ENCODE measurements around the gene TNPO3.
"Not testable (repeated sequence)": the region's sequence is repeated elsewhere in the genome, so short reads cannot be mapped to it uniquely, and the experiment has no call there.

TNPO3 gene

GRCh38 chr7:128954830-128955802, 99.8 kb downstream of the TNPO3 start:
- no peak for DNase-seq

DNA sequence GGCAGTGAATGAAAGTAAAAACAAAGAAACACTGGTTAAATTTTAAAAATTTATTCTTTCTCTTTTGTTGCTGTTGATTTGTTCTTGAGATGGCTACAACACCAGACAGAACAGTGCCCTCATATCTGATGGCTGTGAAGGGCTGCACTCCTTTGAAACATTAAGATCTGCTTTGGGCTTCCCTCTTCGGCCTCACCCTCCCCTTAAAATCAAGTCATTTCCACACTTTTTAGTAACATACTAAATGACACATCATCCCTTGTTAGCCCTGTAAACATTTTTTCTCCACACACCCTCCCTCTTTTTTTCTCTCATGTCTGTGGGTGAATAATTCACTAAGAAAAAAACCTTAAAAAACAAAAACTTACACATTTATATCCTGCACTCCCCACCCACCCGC, 100.8 kb downstream of the TNPO3 start:
- DNase-seq: no peak

- no peak for DNase-seq
These were observed 103.6 kb downstream of the TNPO3 start for GRCh38 chr7:128951296-128951695.

- DNase-seq: no peak
These were observed 105.7 kb downstream of the TNPO3 start for GRCh38 chr7:128948976-128949760.

DNA sequence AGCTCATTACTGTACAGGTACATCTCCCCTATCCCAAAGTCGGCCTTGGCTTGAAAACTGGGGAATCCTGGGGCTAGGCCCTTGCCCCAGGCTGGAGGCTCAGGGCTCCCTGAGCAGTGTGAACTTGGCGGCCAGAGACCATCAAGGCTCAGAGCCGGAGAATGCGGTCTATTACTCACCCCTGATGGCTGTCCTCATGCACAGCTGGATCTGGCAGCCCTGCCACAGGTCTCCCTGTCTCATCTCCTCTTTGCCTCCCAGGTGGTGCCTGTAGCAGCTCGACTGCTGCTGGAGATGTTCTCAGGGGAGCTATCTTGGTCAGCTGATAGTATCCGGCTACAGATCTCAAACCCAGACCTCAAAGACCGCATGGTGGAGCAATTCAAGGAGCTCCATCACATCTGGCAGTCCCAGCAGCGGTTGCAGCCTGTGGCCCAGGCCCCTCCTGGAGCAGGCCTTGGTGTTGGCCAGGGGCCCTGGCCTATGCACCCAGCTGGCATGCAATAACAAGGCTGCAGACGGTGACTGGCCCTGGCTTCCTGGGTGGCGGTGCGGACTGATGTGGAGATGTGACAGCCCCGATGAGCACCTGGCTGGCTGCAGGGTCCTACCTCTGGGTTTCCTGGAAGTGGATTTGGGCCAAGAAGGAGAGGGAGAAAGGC, 106.5 kb downstream of the TNPO3 start:
- no peak for DNase-seq

DNA sequence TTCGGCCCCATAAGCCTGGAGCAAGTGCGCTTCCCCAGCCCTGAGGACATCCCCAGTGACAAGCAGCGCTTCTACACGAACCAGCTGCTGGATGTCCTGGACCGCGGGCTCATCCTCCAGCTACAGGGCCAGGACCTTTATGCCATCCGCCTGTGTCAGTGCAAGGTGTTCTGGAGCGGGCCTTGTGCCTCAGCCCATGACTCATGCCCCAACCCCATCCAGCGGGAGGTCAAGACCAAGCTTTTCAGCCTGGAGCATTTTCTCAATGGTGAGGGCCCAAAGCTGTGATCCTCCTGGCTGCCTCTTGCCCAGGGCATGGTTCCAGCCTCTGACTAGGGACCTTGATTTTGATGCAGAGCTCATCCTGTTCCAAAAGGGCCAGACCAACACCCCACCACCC, 107.1 kb downstream of the TNPO3 start:
- no peak for DNase-seq

DNA sequence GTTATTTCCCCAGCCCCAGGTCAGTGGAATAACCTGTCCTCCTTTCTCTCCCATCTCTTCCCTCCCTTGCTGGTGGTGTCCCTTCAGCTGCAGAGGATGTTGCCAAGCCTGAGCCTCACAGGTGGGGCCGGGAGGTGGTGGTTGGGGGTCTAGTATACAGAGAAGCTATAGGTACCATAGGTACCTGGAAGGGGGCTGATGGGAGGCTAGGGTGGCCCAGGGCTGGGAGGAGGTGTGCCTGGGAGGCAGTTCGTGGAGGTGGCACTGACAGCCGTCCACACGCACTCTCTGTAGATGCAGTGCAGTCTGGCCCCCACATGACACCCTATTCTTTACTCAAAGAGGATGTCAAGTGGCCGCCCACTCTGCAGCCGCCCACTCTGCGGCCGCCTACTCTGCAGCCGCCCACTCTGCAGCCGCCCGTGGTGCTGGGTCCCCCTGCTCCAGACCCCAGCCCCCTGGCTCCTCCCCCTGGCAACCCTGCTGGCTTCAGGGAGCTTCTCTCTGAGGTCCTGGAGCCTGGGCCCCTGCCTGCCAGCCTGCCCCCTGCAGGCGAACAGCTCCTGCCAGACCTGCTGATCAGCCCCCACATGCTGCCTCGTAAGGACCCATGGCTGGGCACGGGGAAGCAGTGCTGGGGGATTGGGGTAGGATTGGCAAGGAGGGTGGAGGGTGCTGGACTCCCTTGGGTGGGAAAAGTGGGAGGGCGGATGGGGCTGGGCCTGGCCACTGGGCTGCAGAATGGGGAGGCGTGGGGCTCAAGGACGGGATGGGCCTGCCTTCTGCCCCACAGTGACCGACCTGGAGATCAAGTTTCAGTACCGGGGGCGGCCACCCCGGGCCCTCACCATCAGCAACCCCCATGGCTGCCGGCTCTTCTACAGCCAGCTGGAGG, 107.7 kb downstream of the TNPO3 start:
- no peak for DNase-seq

- no peak for DNase-seq
These were observed 109.1 kb downstream of the TNPO3 start for GRCh38 chr7:128945668-128946366.

DNA sequence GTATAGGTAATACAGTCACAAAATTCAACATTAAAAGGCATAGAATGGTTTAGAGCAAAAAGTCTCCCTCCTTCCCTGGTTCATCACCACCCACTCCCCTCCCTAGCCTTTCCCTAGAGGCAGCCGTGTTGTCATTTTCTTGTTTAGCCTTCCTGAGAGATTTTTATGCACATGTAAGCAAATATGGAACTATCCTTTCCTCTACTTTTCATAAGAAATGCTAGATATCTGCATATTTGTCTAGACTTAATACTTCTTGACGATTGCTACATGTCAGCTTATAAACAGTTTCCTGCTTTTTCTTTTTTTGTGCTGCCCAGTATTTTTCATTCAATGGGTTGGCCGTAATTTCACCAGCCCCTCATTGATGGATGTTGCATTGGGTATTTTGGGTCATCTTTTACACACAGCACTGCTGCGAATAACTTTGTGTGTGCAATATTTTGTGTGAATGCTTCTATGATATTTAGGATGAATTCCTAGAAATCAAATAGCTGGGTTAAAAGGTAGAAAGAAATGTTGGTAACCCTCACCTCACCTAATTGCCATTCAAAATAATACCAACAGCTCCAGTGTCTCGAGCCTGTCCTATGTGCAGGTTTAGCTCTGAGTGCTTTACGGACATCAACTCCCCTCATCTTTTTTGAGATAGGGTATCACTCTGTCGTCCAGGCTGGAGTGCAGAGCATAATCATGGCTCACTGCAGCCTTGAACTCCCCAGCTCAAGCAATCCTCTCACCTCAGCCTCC, 110.2 kb downstream of the TNPO3 start:
- DNase-seq: no peak

DNA sequence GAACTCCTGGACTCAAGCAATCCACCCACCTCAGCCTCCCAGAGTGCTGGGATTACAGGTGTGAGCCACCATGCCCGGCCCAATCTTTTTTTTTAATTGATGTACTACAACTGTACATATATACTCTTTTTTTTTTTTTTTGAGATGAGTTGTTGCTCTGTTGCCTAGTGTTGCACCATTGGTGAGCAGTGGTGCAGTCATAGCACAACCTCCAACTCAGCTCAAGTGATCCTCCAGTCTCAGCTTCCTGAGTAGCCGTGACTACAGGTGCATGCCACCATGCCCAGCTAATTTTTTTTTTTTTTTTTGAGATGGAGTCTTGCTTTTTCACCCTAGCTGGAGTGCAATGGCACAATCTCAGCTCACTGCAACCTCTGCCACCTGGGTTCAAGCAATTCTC, 111.7 kb downstream of the TNPO3 start:
- DNase-seq: not testable (repeated sequence)

- no peak for DNase-seq
These were observed 112.9 kb downstream of the TNPO3 start for GRCh38 chr7:128941946-128942526.

- no peak for DNase-seq
These were observed 113.5 kb downstream of the TNPO3 start for GRCh38 chr7:128941323-128941890.

GRCh38 chr7:128940494-128941322, 114.2 kb downstream of the TNPO3 start:
- peak; percentile 45 for DNase-seq

DNA sequence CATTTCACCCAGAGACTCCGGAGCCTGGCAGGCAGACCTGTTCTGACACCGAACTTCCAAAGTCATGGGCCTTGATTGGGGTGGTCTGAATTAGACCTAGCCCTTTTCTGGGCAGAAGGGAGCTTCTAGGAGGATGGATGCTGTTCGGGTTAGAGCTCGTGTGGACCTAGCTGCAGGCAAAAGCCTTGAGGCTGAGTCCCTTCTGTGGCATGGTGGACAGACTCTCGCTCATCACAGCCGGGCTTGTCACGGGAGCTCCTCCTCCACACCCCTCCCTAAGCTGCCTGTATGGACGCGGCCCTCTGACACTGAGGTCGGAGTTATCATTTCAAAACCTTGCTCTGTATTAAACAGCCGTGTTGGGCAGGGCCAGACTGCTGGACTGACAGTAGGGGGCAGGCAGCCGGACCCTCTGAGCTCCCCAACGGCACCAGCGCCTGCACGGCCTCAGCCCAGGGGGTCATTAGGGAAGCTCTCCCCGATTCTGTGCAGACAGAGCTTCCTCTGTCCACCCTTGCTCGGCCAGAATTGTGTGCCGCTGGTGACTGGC, 115.0 kb downstream of the TNPO3 start:
- DNase-seq: no peak

DNA sequence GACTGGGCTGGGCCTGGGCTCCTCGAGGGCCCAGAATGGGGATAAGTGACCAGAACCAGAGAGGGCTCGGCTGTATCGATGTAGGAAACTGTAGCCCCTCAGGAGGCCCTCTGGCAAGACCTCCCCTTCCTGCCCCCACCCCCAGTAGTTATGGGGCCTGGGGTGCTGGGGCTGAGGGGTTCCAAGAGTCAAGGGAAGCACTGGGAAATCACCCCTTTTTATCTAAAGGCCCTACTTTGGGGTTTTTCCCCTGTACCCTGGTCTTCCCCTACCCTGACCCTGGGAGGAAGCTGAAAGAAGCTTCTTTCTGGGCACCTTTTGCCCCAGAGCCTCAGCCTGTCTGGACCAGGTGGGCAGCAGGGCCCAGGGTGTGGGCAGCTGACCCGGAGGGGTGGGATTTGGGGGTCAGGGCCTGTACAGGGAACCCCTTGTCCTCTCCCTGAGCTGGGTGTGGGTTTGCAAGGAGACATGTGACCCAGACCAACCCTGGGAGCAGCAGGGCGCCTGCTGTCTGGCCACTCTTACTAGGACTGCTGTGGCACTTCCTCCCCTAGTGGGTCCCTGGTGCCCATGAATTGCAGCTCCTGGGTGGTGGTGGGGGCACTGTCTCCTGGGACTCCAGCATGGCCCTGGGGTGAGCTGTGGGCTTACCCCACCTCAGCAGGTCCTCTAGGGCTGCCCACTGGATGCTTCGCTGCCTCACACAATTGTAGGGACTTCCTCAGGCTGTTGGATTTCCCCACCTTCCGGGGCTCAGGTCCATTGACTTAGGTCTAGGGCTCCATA, 115.6 kb downstream of the TNPO3 start:
- no peak for DNase-seq

- DNase-seq: peak; percentile 49
These were observed 116.3 kb downstream of the TNPO3 start for GRCh38 chr7:128938544-128939074.

DNA sequence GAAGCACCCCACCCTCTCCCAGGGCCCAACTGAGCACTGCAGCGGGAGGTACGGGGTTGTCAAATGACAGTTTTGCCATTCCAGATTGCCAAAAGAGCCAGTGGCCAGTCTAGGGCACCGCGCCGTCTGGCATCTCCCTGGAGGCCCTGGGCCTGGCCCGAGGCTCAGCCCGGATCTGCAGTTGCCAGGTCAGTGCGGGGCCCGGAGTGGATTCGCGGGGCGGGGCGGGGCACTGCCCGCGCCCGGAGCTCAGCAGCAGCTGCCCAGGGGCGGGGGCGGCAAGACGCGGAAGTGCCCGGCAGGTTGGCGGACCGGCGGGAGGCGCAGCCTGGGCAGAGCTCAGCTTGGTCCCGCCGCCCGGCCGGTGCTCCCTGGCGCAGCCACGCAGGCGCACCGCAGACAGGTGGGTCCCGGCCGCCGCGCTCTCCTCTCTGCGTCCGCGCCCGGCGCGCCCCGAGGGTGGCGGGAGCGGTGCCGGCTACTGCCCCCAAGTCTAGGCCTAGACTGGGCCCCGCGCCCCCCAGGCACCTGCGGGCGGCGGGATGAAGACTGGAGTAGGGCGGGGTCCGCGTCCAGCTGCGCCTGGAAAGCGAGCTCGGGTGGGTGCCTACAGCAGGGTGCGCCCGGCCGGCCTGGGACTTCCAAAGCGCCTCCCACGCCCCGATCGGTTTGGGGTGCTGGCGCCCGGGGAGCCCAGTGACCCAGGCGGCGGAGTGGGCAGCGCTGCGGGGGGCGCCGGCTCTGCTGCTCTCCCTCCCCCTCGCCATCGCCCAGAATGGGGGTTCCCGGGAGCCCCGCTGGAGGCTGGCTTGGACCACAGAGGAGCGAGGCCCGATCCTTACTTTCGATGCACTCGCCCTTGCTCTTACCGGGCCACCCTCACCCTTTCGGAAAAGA, 117.0 kb downstream of the TNPO3 start, which contains the start of gene IRF5:
Gene IRF5, plus strand, starts transcription at position 281 of the 897 bp plus-strand sequence. CDS start 4,155 bp downstream, outside the sequence.
- DNase-seq: peak; percentile 63
